Activated T-helper 17 cell treated with anti-CD3 and anti-CD28 coated beads, Interleukin-2, amount 50 U/mL, for 72 hours (primary cell): Measurements from ENCODE around the gene BARX1. TPM values are rescaled to one million over a fixed set of nuclear protein-coding genes. Genes with fewer than 3 reads are reported as not detected.
A peak's percentile ranks its signal among the peaks of the same experiment; 100 is the strongest.

Source experiments
- ATAC-seq: fragments of 150-1000 bp; cut with Tn5 transposase; replicated peaks from 2 replicates; pipeline ENCODE4 v1.10.0; 2021; ENCODE audit warnings: mild to moderate bottlenecking, moderate library complexity
- H3K27ac Mint-ChIP-seq: one replicate; pipeline ENCODE4 v1.8.0; 2022; ENCODE audit warnings: mixed read lengths
- H3K27me3 Mint-ChIP-seq: one replicate; pipeline ENCODE4 v1.8.0; 2022; ENCODE audit warnings: mixed read lengths
- H3K36me3 Mint-ChIP-seq: one replicate; pipeline ENCODE4 v1.8.0; 2022; ENCODE audit warnings: low read depth, mild to moderate bottlenecking, mixed read lengths
- H3K4me1 Mint-ChIP-seq: one replicate; pipeline ENCODE4 v1.8.0; 2022; ENCODE audit warnings: mixed read lengths
- H3K4me3 Mint-ChIP-seq: one replicate; pipeline ENCODE4 v1.8.0; 2022; ENCODE audit warnings: mild to moderate bottlenecking, mixed read lengths
- H3K9me3 Mint-ChIP-seq: one replicate; pipeline ENCODE4 v1.8.0; 2022; ENCODE audit warnings: mixed read lengths
- total RNA-seq, 2 donors: library from RNA; stranded (reverse); gene quantifications; one replicate each; pipeline ENCODE4 v1.2.3, GENCODE V29; 2022

Gene BARX1
- 1 to 10 TPM in 1 of 2 donors, not detected in 1; 1.3 TPM for total RNA-seq

GRCh38 chr9:93955111-93955980, at the start of gene BARX1:
Gene BARX1, minus strand, starts transcription at chr9:93955355. Its CDS starts 209 bp downstream, at chr9:93955146.
- ATAC-seq: peak; percentile 56
- H3K27ac Mint-ChIP-seq: peak within 1 kb of the TSS; percentile 43
- peaks cover 9% of the 10 kb centered on the region for H3K4me1 Mint-ChIP-seq
- H3K9me3 Mint-ChIP-seq: no peaks in the 10 kb centered on the region
- peak within 1 kb of the TSS; percentile 79 for H3K4me3 Mint-ChIP-seq
- H3K36me3 Mint-ChIP-seq: peaks cover 10% of the 10 kb centered on the region
- H3K27me3 Mint-ChIP-seq: peaks cover 50% of the 10 kb centered on the region

GRCh38 chr9:94002316-94003140, 47.4 kb upstream of the BARX1 start:
- Mint-ChIP-seq H3K9me3 (no peaks in the 10 kb centered on the region), H3K27me3 (peaks cover 4% of the 10 kb centered on the region), H3K27ac (no peak overlapping the region), H3K4me3 (no peak overlapping the region), H3K4me1 (no peaks in the 10 kb centered on the region), H3K36me3 (no peaks in the 10 kb centered on the region)
- ATAC-seq: no peak

GRCh38 chr9:93996863-93997262, 41.7 kb upstream of the BARX1 start:
- Mint-ChIP-seq H3K9me3 (no peaks in the 10 kb centered on the region), H3K36me3 (no peaks in the 10 kb centered on the region), H3K4me3 (no peak overlapping the region), H3K27me3 (peaks cover 18% of the 10 kb centered on the region), H3K4me1 (no peaks in the 10 kb centered on the region), H3K27ac (no peak overlapping the region)
- no peak for ATAC-seq

GRCh38 chr9:93996367-93996766, 41.2 kb upstream of the BARX1 start:
- H3K27ac Mint-ChIP-seq: no peak overlapping the region
- no peaks in the 10 kb centered on the region for H3K4me1 Mint-ChIP-seq
- no peaks in the 10 kb centered on the region for H3K9me3 Mint-ChIP-seq
- H3K4me3 Mint-ChIP-seq: no peak overlapping the region
- H3K27me3 Mint-ChIP-seq: peaks cover 20% of the 10 kb centered on the region
- ATAC-seq: no peak
- no peaks in the 10 kb centered on the region for H3K36me3 Mint-ChIP-seq

GRCh38 chr9:93994545-93994944, 39.4 kb upstream of the BARX1 start:
- Mint-ChIP-seq H3K9me3 (peaks cover 9% of the 10 kb centered on the region), H3K4me1 (no peaks in the 10 kb centered on the region), H3K36me3 (no peaks in the 10 kb centered on the region), H3K27me3 (peaks cover 27% of the 10 kb centered on the region), H3K27ac (no peak overlapping the region), H3K4me3 (no peak overlapping the region)
- no peak for ATAC-seq

- Mint-ChIP-seq H3K27me3 (peaks cover 27% of the 10 kb centered on the region), H3K9me3 (peaks cover 9% of the 10 kb centered on the region), H3K4me3 (no peak overlapping the region), H3K36me3 (no peaks in the 10 kb centered on the region), H3K4me1 (no peaks in the 10 kb centered on the region), H3K27ac (no peak overlapping the region)
- no peak for ATAC-seq
Observed at GRCh38 chr9:93994132-93994531, 39.0 kb upstream of the BARX1 start.

GRCh38 chr9:93992830-93993229, 37.7 kb upstream of the BARX1 start:
- H3K4me3 Mint-ChIP-seq: no peak overlapping the region
- H3K4me1 Mint-ChIP-seq: no peaks in the 10 kb centered on the region
- ATAC-seq: no peak
- no peak overlapping the region for H3K27ac Mint-ChIP-seq
- H3K36me3 Mint-ChIP-seq: no peaks in the 10 kb centered on the region
- peaks cover 9% of the 10 kb centered on the region for H3K9me3 Mint-ChIP-seq
- peaks cover 27% of the 10 kb centered on the region for H3K27me3 Mint-ChIP-seq

- Mint-ChIP-seq H3K4me3 (no peak overlapping the region), H3K27me3 (peaks cover 37% of the 10 kb centered on the region), H3K9me3 (peaks cover 22% of the 10 kb centered on the region), H3K4me1 (no peaks in the 10 kb centered on the region), H3K36me3 (no peaks in the 10 kb centered on the region), H3K27ac (no peak overlapping the region)
- ATAC-seq: no peak
Observed at GRCh38 chr9:93990448-93990847, 35.3 kb upstream of the BARX1 start.

- Mint-ChIP-seq H3K9me3 (peaks cover 25% of the 10 kb centered on the region), H3K4me1 (no peaks in the 10 kb centered on the region), H3K36me3 (no peaks in the 10 kb centered on the region), H3K27me3 (peaks cover 40% of the 10 kb centered on the region), H3K4me3 (no peak overlapping the region), H3K27ac (no peak overlapping the region)
- no peak for ATAC-seq
Observed at GRCh38 chr9:93988056-93988455, 32.9 kb upstream of the BARX1 start.

GRCh38 chr9:93984860-93985259, 29.7 kb upstream of the BARX1 start:
- ATAC-seq: no peak
- H3K36me3 Mint-ChIP-seq: no peaks in the 10 kb centered on the region

GRCh38 chr9:93983875-93984274, 28.7 kb upstream of the BARX1 start:
- H3K27ac Mint-ChIP-seq: no peak overlapping the region
- ATAC-seq: no peak
- H3K4me3 Mint-ChIP-seq: no peak overlapping the region
- no peaks in the 10 kb centered on the region for H3K36me3 Mint-ChIP-seq
- H3K4me1 Mint-ChIP-seq: no peaks in the 10 kb centered on the region
- peaks cover 44% of the 10 kb centered on the region for H3K27me3 Mint-ChIP-seq
- H3K9me3 Mint-ChIP-seq: peaks cover 16% of the 10 kb centered on the region

More at GRCh38 chr9:93984860-93985259, 29.7 kb upstream of the BARX1 start:
- Mint-ChIP-seq H3K27me3 (peaks cover 38% of the 10 kb centered on the region), H3K4me1 (no peaks in the 10 kb centered on the region), H3K9me3 (peaks cover 16% of the 10 kb centered on the region), H3K27ac (no peak overlapping the region), H3K4me3 (no peak overlapping the region)

- H3K4me3 Mint-ChIP-seq: no peak overlapping the region
- no peaks in the 10 kb centered on the region for H3K36me3 Mint-ChIP-seq
- peaks cover 3% of the 10 kb centered on the region for H3K9me3 Mint-ChIP-seq
- ATAC-seq: no peak
- H3K27ac Mint-ChIP-seq: no peak overlapping the region
- no peaks in the 10 kb centered on the region for H3K4me1 Mint-ChIP-seq
- H3K27me3 Mint-ChIP-seq: peaks cover 42% of the 10 kb centered on the region
Observed at GRCh38 chr9:93979721-93980120, 24.6 kb upstream of the BARX1 start.

- no peak overlapping the region for H3K27ac Mint-ChIP-seq
- no peaks in the 10 kb centered on the region for H3K36me3 Mint-ChIP-seq
- H3K9me3 Mint-ChIP-seq: no peaks in the 10 kb centered on the region
- H3K4me3 Mint-ChIP-seq: no peak overlapping the region
- ATAC-seq: no peak
- H3K27me3 Mint-ChIP-seq: peaks cover 34% of the 10 kb centered on the region
- H3K4me1 Mint-ChIP-seq: no peaks in the 10 kb centered on the region
Observed at GRCh38 chr9:93978551-93978950, 23.4 kb upstream of the BARX1 start.

GRCh38 chr9:93976973-93977372, 21.8 kb upstream of the BARX1 start:
- H3K4me1 Mint-ChIP-seq: no peaks in the 10 kb centered on the region
- no peak for ATAC-seq
- no peaks in the 10 kb centered on the region for H3K36me3 Mint-ChIP-seq
- H3K27me3 Mint-ChIP-seq: peaks cover 37% of the 10 kb centered on the region
- no peak overlapping the region for H3K27ac Mint-ChIP-seq
- H3K4me3 Mint-ChIP-seq: no peak overlapping the region
- H3K9me3 Mint-ChIP-seq: no peaks in the 10 kb centered on the region

- H3K27ac Mint-ChIP-seq: no peak overlapping the region
- H3K4me3 Mint-ChIP-seq: no peak overlapping the region
- peaks cover 37% of the 10 kb centered on the region for H3K27me3 Mint-ChIP-seq
- no peak for ATAC-seq
- H3K4me1 Mint-ChIP-seq: no peaks in the 10 kb centered on the region
- no peaks in the 10 kb centered on the region for H3K9me3 Mint-ChIP-seq
- H3K36me3 Mint-ChIP-seq: no peaks in the 10 kb centered on the region
Observed at GRCh38 chr9:93976081-93976480, 20.9 kb upstream of the BARX1 start.
